Measurements from ENCODE around the gene FOXN3. TPM values are rescaled to one million over a fixed set of nuclear protein-coding genes. Genes with fewer than 3 reads are reported as not detected.

Gene FOXN3
- total RNA-seq, 2 donors from 2014 or later, result 46.8 to 72.6 TPM

- H3K4me1 ChIP-seq, result peaks cover 6% of the 10 kb centered on the region
- H3K27ac ChIP-seq, result no peak overlapping the region
Observed at GRCh38 chr14:89427426-89428172, 10.6 kb upstream of the FOXN3 start.

GRCh38 chr14:89425931-89426330, 8.9 kb upstream of the FOXN3 start:
- no peak for DNase-seq
- Histone ChIP-seq H3K4me3 (no peak overlapping the region), H3K27me3 (no peaks in the 10 kb centered on the region), H3K27ac (no peak overlapping the region), H3K9me3 (no peaks in the 10 kb centered on the region), H3K9ac (ENCODE audit: low read depth in 2 of 2, low read length in 2 of 2) (no peak overlapping the region), H3K4me1 (peaks cover 6% of the 10 kb centered on the region), H3K36me3 (no peaks in the 10 kb centered on the region)
- TF ChIP-seq CTCF (IDR thresholded peaks at IDR 0.05), result no peak
- intact Hi-C loops (cut with DNase I), result loop anchor here (10.0 kb wide), 1 partner anchor 489 kb away; no protein-coding TSS in a partner anchor

More at GRCh38 chr14:89427426-89428172, 10.6 kb upstream of the FOXN3 start:
- Histone ChIP-seq H3K9ac (ENCODE audit: low read depth in 2 of 2, low read length in 2 of 2) (no peak overlapping the region), H3K4me3 (no peak overlapping the region), H3K9me3 (no peaks in the 10 kb centered on the region), H3K27me3 (no peaks in the 10 kb centered on the region), H3K36me3 (no peaks in the 10 kb centered on the region)
- intact Hi-C loops (cut with DNase I), result loop anchor here (10.0 kb wide), 1 partner anchor 487 kb away; no protein-coding TSS in a partner anchor
- DNase-seq, result no peak
- no peak for TF ChIP-seq CTCF (IDR thresholded peaks at IDR 0.05)

GRCh38 chr14:89424241-89424640, 7.2 kb upstream of the FOXN3 start:
- H3K9ac ChIP-seq (ENCODE audit: low read depth in 2 of 2, low read length in 2 of 2), result no peak overlapping the region
- no peaks in the 10 kb centered on the region for H3K36me3 ChIP-seq
- no peak overlapping the region for H3K27ac ChIP-seq
- H3K9me3 ChIP-seq, result no peaks in the 10 kb centered on the region
- intact Hi-C loops (cut with DNase I), result loop anchor here (10.0 kb wide), 1 partner anchor 491 kb away; no protein-coding TSS in a partner anchor
- no peak overlapping the region for H3K4me3 ChIP-seq
- no peaks in the 10 kb centered on the region for H3K27me3 ChIP-seq
- no peak for TF ChIP-seq CTCF (IDR thresholded peaks at IDR 0.05)
- no peaks in the 10 kb centered on the region for H3K4me1 ChIP-seq
- no peak for DNase-seq

- H3K36me3 ChIP-seq, result no peaks in the 10 kb centered on the region
- peak overlapping the region; percentile 77 for H3K27ac ChIP-seq
- H3K4me3 ChIP-seq, result no peak overlapping the region
- intact Hi-C loops (cut with DNase I), result loop anchor here (10.0 kb wide), 1 partner anchor 492 kb away; no protein-coding TSS in a partner anchor
- no peaks in the 10 kb centered on the region for H3K4me1 ChIP-seq
- no peaks in the 10 kb centered on the region for H3K27me3 ChIP-seq
- DNase-seq, result no peak
- TF ChIP-seq CTCF (IDR thresholded peaks at IDR 0.05), result no peak
- no peaks in the 10 kb centered on the region for H3K9me3 ChIP-seq
- peak overlapping the region in 1 of 2 donors; percentile 30 for H3K9ac ChIP-seq (ENCODE audit: low read depth in 2 of 2, low read length in 2 of 2)
Observed at GRCh38 chr14:89422952-89423345, 5.9 kb upstream of the FOXN3 start.

- TF ChIP-seq CTCF (IDR thresholded peaks at IDR 0.05), result no peak
- Histone ChIP-seq H3K9me3 (no peaks in the 10 kb centered on the region), H3K4me1 (no peaks in the 10 kb centered on the region), H3K27ac (peak overlapping the region; percentile 77), H3K27me3 (no peaks in the 10 kb centered on the region), H3K4me3 (no peak overlapping the region), H3K9ac (ENCODE audit: low read depth in 2 of 2, low read length in 2 of 2) (peak overlapping the region in 1 of 2 donors; percentile 30), H3K36me3 (no peaks in the 10 kb centered on the region)
- DNase-seq, result peak; percentile 84
- intact Hi-C loops (cut with DNase I), result loop anchor here (10.0 kb wide), 1 partner anchor 492 kb away; no protein-coding TSS in a partner anchor
Observed at GRCh38 chr14:89422181-89422951, 5.3 kb upstream of the FOXN3 start.

Measured in colonic mucosa (tissue), 4 donors.